ENCODE data around the gene FLT4.

FLT4 gene

DNA sequence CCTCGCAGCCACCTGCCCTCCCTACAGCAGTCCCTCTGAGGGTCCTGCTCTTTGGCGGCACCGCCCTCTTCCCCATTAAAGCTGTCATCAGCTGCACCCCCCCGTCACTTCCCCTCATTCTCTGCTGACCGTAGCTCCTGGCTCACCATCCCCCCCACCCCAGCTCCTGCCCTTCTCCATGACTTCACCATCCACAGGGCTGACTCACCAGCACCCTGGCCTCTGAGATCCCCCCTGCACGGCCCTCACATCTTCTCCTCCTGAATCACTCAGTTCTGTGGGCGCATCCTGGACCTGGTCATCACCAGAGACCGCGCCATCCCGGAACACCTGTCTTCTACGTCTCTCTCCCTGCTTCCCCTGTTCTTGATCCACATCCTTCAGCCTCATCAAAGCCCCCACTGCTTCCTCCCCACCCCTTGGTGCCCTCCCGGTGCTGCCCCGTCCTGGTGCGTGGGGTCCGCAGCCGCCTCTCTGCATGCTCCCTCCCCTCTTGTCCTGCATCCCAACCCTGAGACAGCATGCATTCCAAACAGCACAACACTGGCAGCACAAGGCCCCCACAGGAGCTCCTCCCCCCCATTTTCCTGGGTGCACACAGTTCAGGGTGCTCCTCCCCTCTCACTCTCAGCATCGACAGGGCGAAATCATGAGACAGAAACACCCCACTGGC, 12.9 kb downstream of the FLT4 start:
- no CpG with 5 or more reads among the region's 18 CpGs for WGBS (ENCODE audit: insufficient coverage, insufficient read length)
- H3K27me3 ChIP-seq (ENCODE audit: control insufficient read depth, insufficient read depth, low read length) = no peaks in the 10 kb centered on the region
- peaks cover 2% of the 10 kb centered on the region; the same call in 1 of the 2 replicates for H3K4me1 ChIP-seq (ENCODE audit: control insufficient read depth, insufficient read depth, low read length)
- no peaks in the 10 kb centered on the region; the same call in 1 of the 2 replicates for H3K36me3 ChIP-seq (ENCODE audit: control insufficient read depth, insufficient read depth, low read length)
- no peak overlapping the region for H3K27ac ChIP-seq (ENCODE audit: low read length)
- no peak overlapping the region for H3K4me3 ChIP-seq (ENCODE audit: low read length)
- no peak for DNase-seq (ENCODE audit: low read depth, low spot score)
- H3K9me3 ChIP-seq (ENCODE audit: control insufficient read depth, insufficient read depth, low read length) = no peaks in the 10 kb centered on the region

DNA sequence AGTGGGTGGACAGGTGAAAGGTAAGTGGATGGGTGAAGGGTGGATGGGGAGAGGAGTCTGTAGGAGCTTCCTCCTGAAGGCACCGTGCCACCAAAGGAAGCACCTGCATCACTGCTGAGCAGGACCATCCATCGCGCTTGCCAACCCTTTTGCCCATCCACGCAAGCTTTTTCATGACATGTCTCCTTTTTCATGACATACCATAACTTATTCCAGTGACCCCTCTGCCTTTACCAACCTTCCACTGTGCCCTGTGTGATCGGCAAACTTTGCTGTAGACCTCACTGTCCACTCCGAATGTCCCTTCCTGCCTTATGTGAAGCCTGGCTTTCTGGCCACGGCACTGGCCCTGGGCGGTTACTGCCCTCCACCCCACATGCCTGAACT, 13.4 kb downstream of the FLT4 start:
- WGBS (ENCODE audit: insufficient coverage, insufficient read length) = no CpG with 5 or more reads among the region's 8 CpGs
- Histone ChIP-seq H3K36me3 (ENCODE audit: control insufficient read depth, insufficient read depth, low read length) (no peaks in the 10 kb centered on the region; the same call in 1 of the 2 replicates), H3K9me3 (ENCODE audit: control insufficient read depth, insufficient read depth, low read length) (no peaks in the 10 kb centered on the region), H3K27me3 (ENCODE audit: control insufficient read depth, insufficient read depth, low read length) (no peaks in the 10 kb centered on the region), H3K4me3 (ENCODE audit: low read length) (no peak overlapping the region), H3K27ac (ENCODE audit: low read length) (no peak overlapping the region), H3K4me1 (ENCODE audit: control insufficient read depth, insufficient read depth, low read length) (peaks cover 2% of the 10 kb centered on the region; the same call in 1 of the 2 replicates)
- no peak for DNase-seq (ENCODE audit: low read depth, low spot score)

DNA sequence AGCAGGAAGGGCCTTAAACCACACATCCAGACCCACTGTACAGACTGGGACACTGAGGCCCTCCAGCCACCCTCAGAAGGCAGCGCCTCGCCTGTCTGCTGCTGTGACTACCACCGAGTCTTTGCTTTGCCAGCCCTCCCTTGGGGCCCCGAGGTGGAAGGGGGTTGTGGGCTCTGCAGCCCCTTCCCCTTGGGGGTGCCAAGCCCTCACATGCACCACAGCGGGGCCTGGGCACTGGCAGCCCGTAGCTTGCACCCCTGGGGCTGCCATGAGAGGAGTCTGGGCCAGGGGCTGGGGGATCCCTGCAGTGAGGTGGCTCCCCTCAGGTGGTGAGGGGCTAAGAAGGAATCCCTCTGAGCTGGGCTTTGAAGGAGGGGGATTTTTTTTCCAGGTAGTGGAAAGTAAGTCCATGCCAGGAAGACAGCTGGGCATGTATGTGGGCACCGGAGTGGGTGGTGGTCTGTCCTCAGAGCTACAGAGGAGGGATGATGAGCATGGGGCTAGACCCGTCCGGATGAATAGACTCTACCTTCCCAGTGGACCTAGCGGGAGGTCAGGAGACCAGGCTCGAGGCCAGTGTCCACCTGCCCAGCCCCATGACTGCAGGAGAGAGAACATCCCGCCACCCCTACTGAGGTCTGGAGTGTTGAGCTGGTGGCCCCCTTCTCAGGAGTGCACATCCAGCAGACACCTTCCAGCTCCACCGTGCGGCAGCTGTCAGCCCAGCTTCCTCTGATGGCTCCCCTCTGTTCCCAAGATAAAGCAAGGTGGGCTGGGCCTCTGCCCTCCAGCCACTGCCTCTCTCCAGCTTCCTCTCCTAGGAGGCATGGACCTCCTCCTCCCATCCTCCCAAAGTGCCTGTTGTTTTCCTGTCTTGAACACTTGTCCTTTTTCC, 15.9 kb downstream of the FLT4 start:
- Histone ChIP-seq H3K4me3 (ENCODE audit: low read length) (no peak overlapping the region), H3K9me3 (ENCODE audit: control insufficient read depth, insufficient read depth, low read length) (no peaks in the 10 kb centered on the region), H3K4me1 (ENCODE audit: control insufficient read depth, insufficient read depth, low read length) (peaks cover 2% of the 10 kb centered on the region; the same call in 1 of the 2 replicates), H3K27ac (ENCODE audit: low read length) (no peak overlapping the region), H3K36me3 (ENCODE audit: control insufficient read depth, insufficient read depth, low read length) (no peaks in the 10 kb centered on the region; the same call in 1 of the 2 replicates), H3K27me3 (ENCODE audit: control insufficient read depth, insufficient read depth, low read length) (no peaks in the 10 kb centered on the region)
- WGBS (ENCODE audit: insufficient coverage, insufficient read length) = no CpG with 5 or more reads among the region's 14 CpGs
- no peak for DNase-seq (ENCODE audit: low read depth, low spot score)

DNA sequence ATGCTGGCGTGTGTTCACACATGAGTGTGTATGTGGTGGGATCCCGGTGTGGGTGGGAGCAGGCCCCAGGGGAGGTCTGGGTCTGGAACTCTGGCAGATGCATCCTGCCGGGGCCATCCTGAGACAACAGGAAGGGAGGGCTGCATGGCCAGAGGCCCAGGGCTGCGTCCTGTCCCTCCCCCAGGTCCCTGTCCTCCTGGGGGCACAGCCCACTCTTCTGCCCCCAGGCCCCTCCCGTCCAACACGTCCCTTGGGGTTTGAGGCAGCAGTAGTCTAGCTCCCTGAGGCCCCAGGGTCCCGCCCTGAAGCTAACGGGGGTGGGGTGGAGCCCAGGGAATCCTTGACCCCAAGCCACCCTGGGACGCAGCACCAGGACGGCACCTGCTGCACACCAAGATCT, 16.6 kb downstream of the FLT4 start:
- Histone ChIP-seq H3K9me3 (ENCODE audit: control insufficient read depth, insufficient read depth, low read length) (no peaks in the 10 kb centered on the region), H3K4me3 (ENCODE audit: low read length) (no peak overlapping the region), H3K36me3 (ENCODE audit: control insufficient read depth, insufficient read depth, low read length) (no peaks in the 10 kb centered on the region; the same call in 1 of the 2 replicates), H3K27ac (ENCODE audit: low read length) (no peak overlapping the region), H3K27me3 (ENCODE audit: control insufficient read depth, insufficient read depth, low read length) (no peaks in the 10 kb centered on the region), H3K4me1 (ENCODE audit: control insufficient read depth, insufficient read depth, low read length) (peaks cover 2% of the 10 kb centered on the region; the same call in 1 of the 2 replicates)
- no CpG with 5 or more reads among the region's 10 CpGs for WGBS (ENCODE audit: insufficient coverage, insufficient read length)
- DNase-seq (ENCODE audit: low read depth, low spot score) = no peak

DNA sequence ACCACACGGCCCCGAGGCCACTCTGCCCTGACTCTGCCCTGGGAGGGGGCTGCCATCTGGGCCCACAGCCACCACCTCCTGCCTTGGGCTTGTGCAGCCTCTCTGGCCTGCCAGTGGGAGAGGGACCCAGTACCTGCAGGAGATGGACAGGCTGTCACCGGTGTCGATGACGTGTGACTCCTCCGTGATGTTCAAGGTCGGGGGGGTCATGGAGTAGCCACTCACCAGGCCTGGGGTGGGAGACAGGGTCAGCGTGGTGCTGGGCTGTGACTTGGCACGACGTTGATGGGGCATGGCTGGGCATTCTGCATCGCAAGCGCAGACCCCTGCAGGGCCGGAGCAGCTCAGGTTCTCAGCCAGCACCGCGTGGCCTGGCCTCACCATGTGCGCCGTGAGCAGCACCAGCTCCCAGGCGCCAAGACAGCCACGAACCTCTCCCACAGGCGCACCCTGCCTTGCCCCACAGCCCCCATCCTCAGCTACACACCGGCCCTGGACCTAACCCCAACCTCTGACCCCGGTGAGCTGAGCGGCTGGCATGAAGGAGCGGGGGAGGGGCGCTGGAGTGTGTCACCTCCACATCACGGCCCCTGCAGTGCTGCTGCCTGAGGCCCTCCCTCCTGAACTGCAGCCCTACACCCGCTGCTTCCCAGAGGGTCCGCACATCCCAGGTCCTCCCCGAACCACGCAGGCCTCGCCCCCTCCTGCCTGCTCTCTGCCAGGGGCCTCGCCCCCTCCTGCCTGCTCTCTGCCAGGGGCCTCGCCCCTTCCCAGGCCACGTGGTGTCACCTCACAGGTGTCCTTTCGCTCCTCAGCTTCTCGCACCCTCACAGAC, 17.6 kb downstream of the FLT4 start:
- DNase-seq (ENCODE audit: low read depth, low spot score) = no peak
- H3K4me1 ChIP-seq (ENCODE audit: control insufficient read depth, insufficient read depth, low read length) = peaks cover 2% of the 10 kb centered on the region; the same call in 1 of the 2 replicates
- no peaks in the 10 kb centered on the region for H3K27me3 ChIP-seq (ENCODE audit: control insufficient read depth, insufficient read depth, low read length)
- no peak overlapping the region for H3K27ac ChIP-seq (ENCODE audit: low read length)
- H3K4me3 ChIP-seq (ENCODE audit: low read length) = no peak overlapping the region
- no peaks in the 10 kb centered on the region for H3K9me3 ChIP-seq (ENCODE audit: control insufficient read depth, insufficient read depth, low read length)
- H3K36me3 ChIP-seq (ENCODE audit: control insufficient read depth, insufficient read depth, low read length) = no peaks in the 10 kb centered on the region; the same call in 1 of the 2 replicates
- no CpG with 5 or more reads among the region's 36 CpGs for WGBS (ENCODE audit: insufficient coverage, insufficient read length)

DNA sequence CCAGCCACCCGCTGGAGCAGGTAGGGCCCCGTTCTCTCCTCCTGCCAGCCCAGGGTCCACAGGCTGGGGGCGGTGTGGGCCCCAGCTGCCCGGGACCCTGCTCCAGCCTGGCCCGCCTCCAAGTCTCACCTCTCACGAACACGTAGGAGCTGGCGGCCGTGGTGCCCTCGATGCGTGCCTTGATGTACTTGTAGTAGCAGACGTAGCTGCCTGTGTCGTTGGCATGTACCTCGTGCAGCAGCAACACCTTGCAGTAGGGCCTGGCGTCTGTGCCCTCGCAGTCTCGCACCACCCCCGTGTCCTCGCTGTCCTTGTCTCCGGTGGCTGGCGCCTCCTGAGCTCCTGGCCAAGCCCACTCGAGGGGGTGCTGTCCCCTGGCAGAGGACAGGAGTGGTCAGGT, 19.0 kb downstream of the FLT4 start:
- peaks cover 2% of the 10 kb centered on the region; the same call in 1 of the 2 replicates for H3K4me1 ChIP-seq (ENCODE audit: control insufficient read depth, insufficient read depth, low read length)
- no peak overlapping the region for H3K4me3 ChIP-seq (ENCODE audit: low read length)
- WGBS (ENCODE audit: insufficient coverage, insufficient read length) = no CpG with 5 or more reads among the region's 22 CpGs
- no peak for DNase-seq (ENCODE audit: low read depth, low spot score)
- H3K36me3 ChIP-seq (ENCODE audit: control insufficient read depth, insufficient read depth, low read length) = no peaks in the 10 kb centered on the region; the same call in 1 of the 2 replicates
- no peaks in the 10 kb centered on the region for H3K27me3 ChIP-seq (ENCODE audit: control insufficient read depth, insufficient read depth, low read length)
- H3K27ac ChIP-seq (ENCODE audit: low read length) = no peak overlapping the region
- no peaks in the 10 kb centered on the region for H3K9me3 ChIP-seq (ENCODE audit: control insufficient read depth, insufficient read depth, low read length)

DNA sequence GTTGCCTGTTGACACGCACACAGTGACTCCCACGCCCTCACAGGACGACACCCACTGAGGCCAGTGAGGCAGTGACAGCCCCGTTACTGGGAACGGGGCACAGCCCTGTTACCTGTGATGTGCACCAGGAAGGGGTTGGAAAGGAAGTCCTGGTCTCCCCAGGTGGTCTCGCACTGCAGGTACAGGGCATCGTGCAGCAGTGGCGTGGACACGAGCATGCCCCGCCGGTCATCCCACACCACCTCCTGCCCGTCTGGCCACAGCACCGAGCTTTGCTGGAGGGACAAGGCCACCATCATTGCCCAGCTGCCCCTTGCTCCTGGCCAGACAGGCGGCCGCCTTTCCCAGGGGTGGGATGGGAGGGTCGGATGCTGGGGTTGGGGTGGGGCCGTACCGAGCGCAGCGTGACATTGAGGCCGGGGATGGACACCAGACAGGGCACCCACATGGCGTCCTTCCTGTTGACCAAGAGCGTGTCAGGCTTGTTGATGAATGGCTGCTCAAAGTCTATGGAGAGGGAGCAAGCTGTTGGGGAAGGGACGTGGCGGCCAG, 19.5 kb downstream of the FLT4 start:
- Histone ChIP-seq H3K4me3 (ENCODE audit: low read length) (no peak overlapping the region), H3K4me1 (ENCODE audit: control insufficient read depth, insufficient read depth, low read length) (peaks cover 2% of the 10 kb centered on the region; the same call in 1 of the 2 replicates), H3K27ac (ENCODE audit: low read length) (no peak overlapping the region), H3K36me3 (ENCODE audit: control insufficient read depth, insufficient read depth, low read length) (no peaks in the 10 kb centered on the region; the same call in 1 of the 2 replicates), H3K27me3 (ENCODE audit: control insufficient read depth, insufficient read depth, low read length) (no peaks in the 10 kb centered on the region), H3K9me3 (ENCODE audit: control insufficient read depth, insufficient read depth, low read length) (no peaks in the 10 kb centered on the region)
- no CpG with 5 or more reads among the region's 25 CpGs for WGBS (ENCODE audit: insufficient coverage, insufficient read length)
- no peak for DNase-seq (ENCODE audit: low read depth, low spot score)

DNA sequence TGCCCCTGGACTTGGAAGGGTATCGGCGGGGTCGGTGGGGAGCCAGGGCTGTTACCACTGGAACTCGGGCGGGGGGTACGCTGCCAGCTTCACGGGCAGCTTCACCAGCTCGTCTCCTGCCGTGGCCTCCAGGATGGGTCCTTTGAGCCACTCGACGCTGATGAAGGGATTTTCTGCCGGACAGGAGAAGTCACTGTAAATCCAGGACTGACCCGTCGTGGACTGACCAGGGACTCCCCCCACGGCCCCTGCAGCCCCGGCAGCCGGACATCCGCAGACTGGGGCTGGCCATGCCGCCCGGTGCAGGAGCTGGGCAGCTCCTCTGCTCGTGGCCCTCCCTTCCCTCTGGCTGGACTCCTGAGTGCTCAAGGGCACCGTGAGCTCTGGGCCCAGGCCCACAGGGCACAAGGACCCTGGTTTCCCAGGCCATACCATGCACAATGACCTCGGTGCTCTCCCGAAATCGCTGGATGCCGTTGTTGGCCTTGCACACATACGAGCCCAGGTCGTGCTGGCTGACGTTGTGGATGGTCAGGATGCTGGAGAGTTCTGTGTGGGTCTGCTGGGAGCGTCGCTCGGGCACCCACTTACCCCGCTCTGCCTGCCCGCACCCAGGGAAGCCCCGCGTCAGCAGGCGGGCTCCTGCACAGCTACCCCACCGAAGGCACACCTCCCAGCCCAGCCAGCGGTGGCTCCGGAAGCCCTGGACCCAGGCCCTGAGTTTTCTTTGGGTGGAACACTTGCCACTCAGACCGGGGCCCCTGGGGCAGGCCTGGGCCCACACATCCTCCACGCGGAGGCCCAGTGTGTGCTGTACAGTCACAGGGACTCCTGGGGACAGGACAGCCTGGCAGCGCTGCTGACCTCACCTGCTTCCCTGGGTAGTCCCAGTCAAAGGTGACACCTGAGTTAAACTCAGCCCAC, 20.3 kb downstream of the FLT4 start:
- no peak for DNase-seq (ENCODE audit: low read depth, low spot score)
- WGBS (ENCODE audit: insufficient coverage, insufficient read length) = no CpG with 5 or more reads among the region's 44 CpGs
- H3K27me3 ChIP-seq (ENCODE audit: control insufficient read depth, insufficient read depth, low read length) = no peaks in the 10 kb centered on the region

DNA sequence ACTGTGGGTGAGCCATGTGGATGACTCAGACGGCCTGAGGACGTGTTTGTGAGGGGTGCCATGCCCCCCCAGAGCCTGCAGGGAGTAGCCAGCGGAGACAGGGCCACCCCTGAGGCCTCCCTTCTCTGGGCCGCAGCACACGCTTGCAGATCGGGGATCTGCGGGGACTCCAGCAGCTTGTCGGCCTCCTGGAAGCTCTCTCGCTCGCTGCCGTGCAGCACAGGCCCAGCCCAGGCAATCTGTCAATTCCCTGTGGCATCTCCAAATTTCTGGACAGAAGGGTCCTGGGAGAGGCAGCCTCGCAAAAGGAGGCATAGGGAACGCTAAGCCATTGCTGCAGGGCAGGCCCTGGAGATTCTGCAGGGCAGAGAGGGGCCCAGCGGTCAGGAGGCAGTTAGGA, 21.2 kb downstream of the FLT4 start:
- no peaks in the 10 kb centered on the region for H3K9me3 ChIP-seq (ENCODE audit: control insufficient read depth, insufficient read depth, low read length)
- H3K27me3 ChIP-seq (ENCODE audit: control insufficient read depth, insufficient read depth, low read length) = no peaks in the 10 kb centered on the region
- H3K4me3 ChIP-seq (ENCODE audit: low read length) = no peak overlapping the region
- no peak overlapping the region for H3K27ac ChIP-seq (ENCODE audit: low read length)
- H3K4me1 ChIP-seq (ENCODE audit: control insufficient read depth, insufficient read depth, low read length) = peaks cover 5% of the 10 kb centered on the region
- no CpG with 5 or more reads among the region's 14 CpGs for WGBS (ENCODE audit: insufficient coverage, insufficient read length)
- no peak for DNase-seq (ENCODE audit: low read depth, low spot score)
- no peaks in the 10 kb centered on the region; the same call in 1 of the 2 replicates for H3K36me3 ChIP-seq (ENCODE audit: control insufficient read depth, insufficient read depth, low read length)

More for the DNA sequence above, 20.3 kb downstream of the FLT4 start:
- Histone ChIP-seq H3K27ac (ENCODE audit: low read length) (no peak overlapping the region), H3K9me3 (ENCODE audit: control insufficient read depth, insufficient read depth, low read length) (no peaks in the 10 kb centered on the region), H3K4me1 (ENCODE audit: control insufficient read depth, insufficient read depth, low read length) (peaks cover 2% of the 10 kb centered on the region; the same call in 1 of the 2 replicates), H3K36me3 (ENCODE audit: control insufficient read depth, insufficient read depth, low read length) (no peaks in the 10 kb centered on the region; the same call in 1 of the 2 replicates), H3K4me3 (ENCODE audit: low read length) (no peak overlapping the region)

All from iPS DF 6.9 (cell line).